Left cardiac atrium (tissue), 4 donors: ENCODE results near the gene DCAF11. TPM values are rescaled to one million over a fixed set of nuclear protein-coding genes. Genes with fewer than 3 reads are reported as not detected.

Source experiments
- ATAC-seq, 2 donors: fragments of 200-7000 bp; cut with Tn5 transposase; one replicate each; pipeline ENCODE4 v1.9.1; 2020; ENCODE audit warnings: mild to moderate bottlenecking in 2 of 2, moderate library complexity in 2 of 2
- DNase-seq: peaks from one replicate; pipeline ENCODE4 v3.0.0-alpha.2; 2020
- intact Hi-C, 2 donors: fragments of 100-400 bp; cut with DNase I; formaldehyde crosslinking; loops; one replicate each; pipeline versions ENCODE4 v1.14.1 to v1.15.1; 2022 to 2023
- total RNA-seq, 2 donors: library from RNA; stranded (reverse); fragmentation: NEBNext Ultra II Directional; extraction: Animal tissue kit (Norgen Biotek cat#: 25700); gene quantifications; one replicate each; pipeline ENCODE4 v1.2.1, GENCODE V29; 2021
- donor health status: DM: no; HTN: yes; CAD: no.
- donor health status: DM: no; HTN: yes; CAD: no; lungs with severe emphysema.
- donor health status: DM: yes; HTN: yes; CAD: no.
- donor health status: Dilated cardiomyopathy.

The DCAF11 gene
- total RNA-seq, 2 donors from 2014 or later, result 59.6 to 60.2 TPM

DNA sequence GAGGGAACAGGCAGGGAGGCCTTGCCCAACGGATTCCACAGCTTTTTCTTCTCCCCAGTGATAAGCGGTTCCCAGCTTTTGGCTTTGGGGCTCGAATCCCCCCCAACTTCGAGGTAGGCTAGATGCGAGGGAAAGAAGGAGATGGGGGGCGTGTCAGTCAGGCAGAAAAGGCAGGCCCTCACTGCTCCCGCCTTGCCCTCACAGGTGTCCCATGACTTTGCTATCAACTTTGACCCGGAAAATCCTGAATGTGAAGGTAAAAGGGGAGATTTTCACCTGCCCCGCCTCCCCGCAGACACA, 38.3 kb upstream of the DCAF11 start:
- no peak for DNase-seq
- intact Hi-C loops, result no loop called here
- ATAC-seq, result no peak

DNA sequence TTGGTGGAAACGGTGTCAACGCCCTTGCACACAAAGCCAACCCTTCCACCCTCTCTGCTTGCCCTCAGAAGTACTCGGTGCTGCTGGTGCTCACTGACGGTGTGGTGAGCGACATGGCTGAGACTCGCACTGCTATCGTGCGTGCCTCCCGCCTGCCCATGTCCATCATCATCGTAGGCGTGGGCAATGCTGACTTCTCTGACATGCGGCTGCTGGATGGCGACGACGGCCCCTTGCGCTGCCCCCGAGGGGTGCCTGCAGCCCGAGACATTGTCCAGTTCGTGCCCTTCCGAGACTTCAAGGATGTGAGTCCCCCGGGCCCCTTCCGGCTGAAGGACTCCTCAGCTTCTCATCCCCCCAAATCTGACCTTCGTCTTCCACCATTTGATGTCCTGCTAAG, 37.5 kb upstream of the DCAF11 start:
- ATAC-seq, result no peak
- intact Hi-C loops, result no loop called here

GRCh38 chr14:24078146-24078545, 36.4 kb upstream of the DCAF11 start:
- DNase-seq (no peak), ATAC-seq (no peak)
- intact Hi-C loops, result no loop called here

More for the DNA sequence above, 37.5 kb upstream of the DCAF11 start:
- DNase-seq, result no peak

GRCh38 chr14:24079491-24080141, 35.0 kb upstream of the DCAF11 start:
- no peak for DNase-seq
- no peak for ATAC-seq
- intact Hi-C loops, result no loop called here

DNA sequence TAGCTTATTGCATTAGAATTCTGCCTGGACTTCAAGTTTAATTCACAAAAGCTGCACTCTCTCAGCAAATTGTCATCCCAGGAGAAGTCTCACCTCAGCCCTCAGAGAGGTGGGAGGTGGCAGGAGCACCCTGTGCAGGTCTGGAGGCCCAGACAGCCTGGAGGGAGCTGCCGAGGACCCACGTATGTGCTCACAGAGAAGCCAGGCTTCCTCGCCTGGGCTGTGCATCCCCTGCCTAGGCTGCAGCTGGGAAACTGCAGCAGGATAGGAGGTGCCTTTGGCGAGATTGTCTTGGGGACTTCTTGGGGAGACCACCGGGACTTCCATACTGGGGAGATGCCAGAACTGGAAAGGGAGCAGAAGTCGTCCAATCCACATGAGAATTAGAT, 34.4 kb upstream of the DCAF11 start:
- no peak for DNase-seq
- no peak for ATAC-seq
- intact Hi-C loops, result no loop called here

DNA sequence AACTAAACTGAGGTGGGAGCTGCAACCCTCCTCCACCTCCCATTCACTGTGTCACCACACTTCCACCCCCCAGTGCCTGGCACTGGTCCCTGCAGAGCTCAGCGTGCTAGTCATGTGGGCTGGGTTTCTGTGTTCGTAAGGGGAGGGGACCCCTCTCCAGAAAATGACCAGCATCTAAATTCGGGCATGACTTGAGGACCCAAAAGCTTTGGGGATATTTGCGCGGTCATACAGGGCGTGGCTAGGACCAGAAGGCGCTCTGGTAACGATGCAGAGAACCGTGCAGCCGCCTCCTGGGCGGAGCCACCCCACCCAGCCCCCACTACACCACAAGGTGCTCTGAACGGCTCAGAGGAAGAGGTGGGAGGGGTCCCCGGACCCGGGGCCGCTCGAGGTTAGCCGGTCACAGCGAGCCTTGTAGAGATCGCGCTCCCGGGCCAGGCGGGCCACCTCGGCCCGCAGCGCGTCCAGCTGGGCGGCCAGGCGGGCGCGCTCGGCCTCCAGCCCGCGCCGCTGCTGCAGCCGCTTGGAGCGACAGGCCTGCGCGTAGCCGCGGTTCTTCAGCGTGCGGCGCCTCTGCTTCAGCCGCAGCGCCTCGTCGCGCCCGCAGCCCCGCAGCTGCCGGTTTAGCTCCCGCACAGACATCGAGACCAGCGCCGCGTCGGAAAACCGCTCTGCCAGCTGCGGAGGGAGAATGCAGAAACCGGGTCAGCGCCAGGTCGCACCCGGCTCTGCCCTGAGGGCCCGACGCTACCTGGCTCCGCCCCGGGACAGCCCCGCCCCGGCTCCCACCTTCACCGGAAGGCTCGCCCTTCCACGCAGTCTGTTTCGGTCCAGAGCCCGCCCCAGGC, 33.5 kb upstream of the DCAF11 start:
- DNase-seq (peak; percentile 53), ATAC-seq (peak; percentile 85 to 89)
- intact Hi-C loops, result no loop called here

DNA sequence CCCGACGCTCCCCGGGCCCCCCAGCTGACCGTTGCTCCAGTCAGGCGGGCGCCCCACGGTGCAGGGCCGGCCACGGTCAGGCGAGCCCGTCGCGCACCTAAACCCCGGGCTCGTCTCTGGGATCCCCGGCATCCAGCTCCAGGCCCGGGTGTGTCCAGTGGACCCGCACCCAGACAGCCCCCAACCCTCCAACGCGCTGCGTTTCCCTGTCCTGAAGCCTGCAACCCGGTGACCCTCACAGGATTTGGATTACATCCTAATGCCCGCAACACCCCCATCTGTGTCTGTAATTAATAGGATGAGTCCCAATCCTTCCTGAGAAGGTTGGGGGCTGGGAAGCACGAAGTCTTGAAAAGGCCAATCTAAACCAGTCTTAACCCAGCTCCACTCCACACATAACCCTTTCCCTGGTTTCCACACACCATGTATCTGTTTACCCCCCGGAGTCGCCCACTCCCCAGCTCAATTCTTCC, 32.8 kb upstream of the DCAF11 start:
- DNase-seq (no peak), ATAC-seq (no peak)
- intact Hi-C loops, result no loop called here

GRCh38 chr14:24082411-24083080, 32.0 kb upstream of the DCAF11 start:
- intact Hi-C loops, result no loop called here
- DNase-seq, result no peak
- ATAC-seq, result no peak

DNA sequence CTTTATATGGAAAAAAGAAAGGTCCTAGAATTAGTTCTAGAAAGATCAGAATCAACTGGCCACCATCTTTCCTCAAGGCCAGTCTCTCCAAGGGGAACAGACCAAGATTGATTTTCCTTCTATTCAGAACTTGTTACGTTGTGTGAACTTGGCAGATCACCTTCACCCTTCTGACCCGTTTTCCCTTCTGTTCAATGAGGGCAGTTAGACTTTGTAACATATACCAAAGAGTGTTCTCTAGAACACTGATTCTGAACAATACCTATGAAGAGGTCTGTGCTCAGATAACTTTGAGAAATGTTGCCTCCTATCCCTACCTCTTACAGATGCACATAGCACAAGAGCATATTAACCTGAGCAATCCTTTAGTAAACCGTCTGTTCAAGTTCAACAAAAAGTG, 31.1 kb upstream of the DCAF11 start:
- no peak for ATAC-seq
- no peak for DNase-seq
- intact Hi-C loops, result no loop called here

- no peak for DNase-seq
These were observed 30.1 kb upstream of the DCAF11 start for GRCh38 chr14:24084440-24084839.

DNA sequence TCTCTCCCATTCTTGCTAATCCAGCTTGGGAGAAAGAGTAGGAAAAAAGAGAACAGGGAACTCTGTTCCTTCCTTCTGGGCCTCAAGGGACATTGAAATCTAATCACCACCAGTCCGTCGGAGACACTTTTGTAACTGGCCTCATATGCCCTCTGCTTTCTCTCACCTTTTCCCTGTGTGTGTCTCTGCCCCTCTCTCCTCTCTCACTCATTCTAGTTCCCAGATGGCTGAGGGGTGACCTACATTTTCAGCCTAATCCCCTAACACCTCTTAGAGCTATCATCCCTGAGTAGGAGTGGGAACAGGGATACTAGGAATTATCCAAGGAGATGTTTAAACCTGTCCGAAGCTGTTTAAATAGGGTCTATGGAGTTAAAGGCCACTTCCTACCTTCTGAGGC, 29.4 kb upstream of the DCAF11 start:
- intact Hi-C loops, result no loop called here
- no peak for ATAC-seq
- no peak for DNase-seq

More at GRCh38 chr14:24084440-24084839, 30.1 kb upstream of the DCAF11 start:
- intact Hi-C loops, result no loop called here
- no peak for ATAC-seq

DNA sequence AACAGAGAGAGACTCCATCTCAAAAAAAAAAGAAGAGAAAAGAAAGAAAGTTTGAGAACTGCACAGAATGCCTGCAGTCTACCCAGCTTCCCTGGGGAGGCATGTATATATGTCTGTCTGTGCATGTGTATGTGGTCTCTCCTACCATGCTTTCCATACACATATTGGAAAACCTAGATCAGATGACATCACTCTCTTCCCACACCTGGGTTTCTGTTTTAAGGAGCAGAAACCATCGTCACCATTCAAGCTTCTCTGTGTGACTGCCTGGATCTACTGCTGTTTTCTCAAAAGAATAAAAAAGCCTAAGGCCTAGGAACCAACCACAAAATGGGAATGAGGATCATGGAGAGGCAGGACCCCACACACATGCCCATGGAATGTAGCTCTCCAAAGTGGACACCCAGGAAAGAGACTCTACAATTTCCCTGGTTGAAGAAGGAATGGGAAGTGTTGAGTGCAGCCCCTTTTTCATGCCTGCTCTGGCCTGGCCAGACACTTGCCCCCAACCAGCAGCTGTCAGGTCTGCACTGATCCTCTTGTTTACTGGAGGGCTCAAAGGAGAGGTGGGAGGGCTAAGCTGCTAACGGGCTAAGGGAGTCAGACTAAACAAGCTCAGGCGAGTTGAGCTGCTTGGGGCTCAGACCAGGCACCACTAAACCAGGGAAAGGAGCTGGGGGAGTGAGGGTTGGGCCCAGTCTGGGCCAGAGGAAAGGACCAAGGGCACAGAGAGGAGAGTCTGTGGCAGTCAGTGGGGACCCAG, 28.2 kb upstream of the DCAF11 start:
- ATAC-seq (no peak), DNase-seq (no peak)
- intact Hi-C loops, result no loop called here

GRCh38 chr14:24087004-24087403, 27.6 kb upstream of the DCAF11 start:
- DNase-seq, result no peak
- intact Hi-C loops, result no loop called here
- ATAC-seq, result no peak

DNA sequence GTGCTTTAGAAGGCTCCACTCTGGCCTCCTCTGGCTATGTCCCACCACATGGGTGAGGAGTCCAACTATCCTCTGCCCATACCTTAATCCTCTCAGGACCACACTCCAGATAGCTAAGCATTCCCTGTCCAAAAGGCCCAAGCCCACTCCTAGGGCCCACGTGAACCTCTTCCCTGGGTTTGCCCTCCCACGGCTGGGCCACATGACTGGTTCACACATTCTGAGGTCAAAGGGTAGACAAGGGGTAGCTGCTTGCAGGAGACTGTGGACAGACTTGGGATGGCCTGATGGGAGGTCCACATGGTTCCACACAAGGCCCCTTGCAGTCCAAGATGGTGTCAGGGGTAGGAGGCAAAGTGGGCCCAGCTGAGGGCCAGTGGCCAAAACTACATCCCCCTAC, 26.5 kb upstream of the DCAF11 start:
- ATAC-seq (no peak), DNase-seq (no peak)
- intact Hi-C loops, result no loop called here

DNA sequence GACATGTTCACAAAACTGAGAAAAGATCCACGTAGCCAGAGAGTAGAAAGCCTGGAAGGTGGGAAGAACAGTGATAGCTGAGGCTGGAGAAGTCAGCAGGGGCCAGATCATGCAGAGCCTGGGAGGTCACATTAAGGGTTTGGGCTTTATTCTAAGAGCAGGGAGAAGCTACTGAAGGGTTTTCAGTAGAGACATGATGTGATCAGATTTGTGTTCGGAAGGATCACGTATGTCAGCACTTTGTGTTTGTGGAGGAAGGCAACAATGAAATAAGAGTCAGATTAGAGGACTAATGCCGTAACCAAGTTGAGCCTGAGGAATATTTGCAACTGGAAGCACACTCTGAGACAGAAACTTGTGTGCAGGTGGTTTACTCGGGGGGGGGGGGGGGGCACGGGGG, 24.7 kb upstream of the DCAF11 start:
- ATAC-seq, result no peak
- no peak for DNase-seq
- intact Hi-C loops, result loop anchor here (2.0 to 5.0 kb wide), 3 partner anchors 31 to 75 kb away; no protein-coding TSS in a partner anchor

GRCh38 chr14:24092110-24092504, 22.5 kb upstream of the DCAF11 start:
- DNase-seq, result no peak
- intact Hi-C loops, result loop anchor here in 1 of 2 donors (5.0 kb wide), 1 partner anchor 35 kb away; no protein-coding TSS in a partner anchor
- no peak for ATAC-seq

DNA sequence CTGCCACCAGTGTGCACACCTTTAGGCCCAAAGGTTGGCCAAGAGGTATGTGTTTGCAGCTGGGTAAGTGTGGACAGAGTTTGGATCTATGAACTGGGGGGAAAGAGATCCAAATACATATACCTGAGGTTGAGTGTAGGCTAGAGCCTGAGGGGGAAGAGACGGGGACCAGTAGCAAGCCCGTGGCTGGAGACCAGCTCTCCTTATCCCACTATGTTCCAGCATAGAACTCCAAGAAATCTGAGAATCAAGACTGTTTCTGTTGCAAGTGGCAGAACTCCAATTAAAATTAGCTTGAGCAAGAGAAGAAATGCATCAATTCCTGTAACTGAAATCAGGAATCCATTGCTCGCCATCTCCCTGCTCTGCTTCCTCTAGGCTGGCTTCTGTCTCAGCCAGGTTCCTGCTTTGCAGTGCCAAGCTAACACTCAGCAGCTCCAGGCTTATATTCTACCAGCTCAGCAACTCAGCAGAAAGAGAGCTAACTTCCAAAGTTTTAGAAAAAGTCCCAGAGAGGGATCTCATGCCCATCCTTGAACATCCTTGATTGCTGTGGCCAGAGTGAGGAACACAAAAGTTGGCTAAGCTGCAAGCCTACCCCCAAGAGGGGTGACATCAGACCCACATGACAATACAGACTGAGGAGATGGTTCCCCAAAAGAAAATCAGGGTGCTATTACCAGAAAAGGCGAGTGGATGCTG, 21.9 kb upstream of the DCAF11 start:
- ATAC-seq (no peak), DNase-seq (no peak)
- intact Hi-C loops, result loop anchor here in 1 of 2 donors (5.0 kb wide), 1 partner anchor 35 kb away; no protein-coding TSS in a partner anchor

- intact Hi-C loops, result loop anchor here in 1 of 2 donors (5.0 kb wide), 1 partner anchor 36 kb away; no protein-coding TSS in a partner anchor
- DNase-seq (no peak), ATAC-seq (no peak)
These were observed 21.2 kb upstream of the DCAF11 start for GRCh38 chr14:24093207-24093900.
